WTC11 (cell line): ENCODE data around the gene GPR156. TPM values are rescaled to one million over a fixed set of nuclear protein-coding genes. Genes with fewer than 3 reads are reported as not detected.

Source experiments
- ATAC-seq: fragments of 200-7000 bp; cut with Tn5 transposase; 2 replicates; pipeline ENCODE4 v1.10.0; 2021; ENCODE audit warnings: mild to moderate bottlenecking, moderate library complexity
- CTCF ChIA-PET: fragments of 300-600 bp; sonication (Branson Sonifier 250); formaldehyde crosslinking; loops from one replicate; lab custom pipeline; 2021; ENCODE audit warnings: antibody characterized with exemption; lab: Charles Lee
- POLR2A ChIA-PET: fragments of 350-600 bp; sonication (Branson Sonifier 250); formaldehyde crosslinking; loops from one replicate; lab custom pipeline; 2021; ENCODE audit warnings: antibody characterized with exemption; lab: Charles Lee
- DNase-seq: peaks from one replicate; pipeline ENCODE4 v3.0.0; 2021; ENCODE audit warnings: low spot score
- H3K27ac Mint-ChIP-seq: 2 replicates; pipeline ENCODE4 v1.8.0; 2021; ENCODE audit warnings: mixed read lengths
- H3K27me3 Mint-ChIP-seq: 2 replicates; pipeline ENCODE4 v1.8.0; 2021; ENCODE audit warnings: low read depth, mild to moderate bottlenecking, moderate library complexity, mixed read lengths
- H3K36me3 Mint-ChIP-seq: 2 replicates; pipeline ENCODE4 v1.8.0; 2021; ENCODE audit warnings: mixed read lengths
- H3K4me1 Mint-ChIP-seq: 2 replicates; pipeline ENCODE4 v1.8.0; 2022; ENCODE audit warnings: mixed read lengths
- H3K4me3 Mint-ChIP-seq: 2 replicates; pipeline ENCODE4 v1.8.0; 2021; ENCODE audit warnings: mild to moderate bottlenecking, moderate library complexity, mixed read lengths
- H3K9me3 Mint-ChIP-seq: 2 replicates; pipeline ENCODE4 v1.8.0; 2021; ENCODE audit warnings: mixed read lengths
- CBFB ChIP-seq: sonication (generic); formaldehyde crosslinking; IDR thresholded peaks from 2 replicates; pipeline ENCODE4 v1.8.1; 2022; ENCODE audit warnings: mild to moderate bottlenecking, low read depth, missing genetic modification reagents
- ELF4 ChIP-seq: sonication (generic); formaldehyde crosslinking; IDR thresholded peaks from 2 replicates; pipeline ENCODE4 v1.8.1; 2022; ENCODE audit warnings: low read depth, mild to moderate bottlenecking, moderate library complexity, missing genetic modification reagents
- ETV6 ChIP-seq: sonication (generic); formaldehyde crosslinking; IDR thresholded peaks from 2 replicates; pipeline ENCODE4 v1.8.1; 2022; ENCODE audit warnings: mild to moderate bottlenecking, missing genetic modification reagents
- FOXJ3 ChIP-seq: sonication (generic); formaldehyde crosslinking; IDR thresholded peaks from 2 replicates; pipeline ENCODE4 v1.9.0; 2021; ENCODE audit warnings: missing genetic modification reagents, mild to moderate bottlenecking, borderline replicate concordance
- HMGA2 ChIP-seq: fragments of 250-450 bp; sonication (Bioruptor Pico); IDR thresholded peaks from 2 replicates; pipeline ENCODE4 v1.4.0; 2021; ENCODE audit warnings: mild to moderate bottlenecking, moderate library complexity
- NFE2L1 ChIP-seq: sonication (generic); formaldehyde crosslinking; IDR thresholded peaks from 2 replicates; pipeline ENCODE4 v1.8.1; 2023; ENCODE audit warnings: missing genetic modification reagents
- NR2C2 ChIP-seq: sonication (generic); formaldehyde crosslinking; IDR thresholded peaks from 2 replicates; pipeline ENCODE4 v1.8.0; 2022; ENCODE audit warnings: mild to moderate bottlenecking, missing genetic modification reagents
- RELA ChIP-seq: sonication (generic); formaldehyde crosslinking; IDR thresholded peaks from 2 replicates; pipeline ENCODE4 v1.8.1; 2022; ENCODE audit warnings: missing genetic modification reagents, mild to moderate bottlenecking, borderline replicate concordance
- RORB ChIP-seq: fragments of 250-450 bp; sonication (Bioruptor Pico); IDR thresholded peaks from 2 replicates; pipeline ENCODE4 v1.9.0; 2021; ENCODE audit warnings: mild to moderate bottlenecking
- TCF7 ChIP-seq: sonication (generic); formaldehyde crosslinking; IDR thresholded peaks from 2 replicates; pipeline ENCODE4 v1.8.0; 2022; ENCODE audit warnings: mild to moderate bottlenecking, low read depth, missing genetic modification reagents, moderate library complexity
- TEAD1 ChIP-seq: sonication (generic); formaldehyde crosslinking; IDR thresholded peaks from 2 replicates; pipeline ENCODE4 v1.8.0; 2022; ENCODE audit warnings: mild to moderate bottlenecking, missing genetic modification reagents
- ZBTB21 ChIP-seq: sonication (generic); formaldehyde crosslinking; IDR thresholded peaks from 2 replicates; pipeline ENCODE4 v1.8.1; 2023; ENCODE audit warnings: mild to moderate bottlenecking, missing genetic modification reagents, borderline replicate concordance
- ZNF121 ChIP-seq: sonication (generic); formaldehyde crosslinking; IDR thresholded peaks from 2 replicates; pipeline ENCODE4 v1.8.0; 2023; ENCODE audit warnings: missing genetic modification reagents
- total RNA-seq: library from RNA; stranded (reverse); gene quantifications from 3 replicates; pipeline ENCODE4 v1.2.3, GENCODE V29; 2021
- TF ChIP-seq, protein P1 (sequence below): sonication (generic); formaldehyde crosslinking; IDR thresholded peaks from 2 replicates; pipeline ENCODE4 v1.8.1; 2022; ENCODE audit warnings: low read depth, mild to moderate bottlenecking, moderate library complexity, missing genetic modification reagents, borderline replicate concordance
- TF ChIP-seq, protein P2 (sequence below): sonication (generic); formaldehyde crosslinking; IDR thresholded peaks from 2 replicates; pipeline ENCODE4 v1.8.1; 2023; ENCODE audit warnings: mild to moderate bottlenecking, missing genetic modification reagents
- TF ChIP-seq, protein P3 (sequence below): sonication (generic); formaldehyde crosslinking; IDR thresholded peaks from 2 replicates; pipeline ENCODE4 v1.8.1; 2023; ENCODE audit warnings: mild to moderate bottlenecking, missing genetic modification reagents
- TF ChIP-seq, protein P4 (sequence below): sonication (generic); formaldehyde crosslinking; conservative IDR thresholded peaks from 2 replicates; pipeline ENCODE4 v1.8.1; 2022; ENCODE audit warnings: mild to moderate bottlenecking, missing genetic modification reagents
- TF ChIP-seq, protein P5 (sequence below): sonication (generic); formaldehyde crosslinking; conservative IDR thresholded peaks from 2 replicates; pipeline ENCODE4 v1.8.1; 2023; ENCODE audit warnings: mild to moderate bottlenecking, low read depth, missing genetic modification reagents, moderate library complexity
- TF ChIP-seq, protein P6 (sequence below): sonication (generic); formaldehyde crosslinking; IDR thresholded peaks from 2 replicates; pipeline ENCODE4 v1.8.1; 2023; ENCODE audit warnings: mild to moderate bottlenecking, missing genetic modification reagents, moderate library complexity
- TF ChIP-seq, protein P7 (sequence below): sonication (generic); formaldehyde crosslinking; IDR thresholded peaks from 2 replicates; pipeline ENCODE4 v1.8.1; 2022; ENCODE audit warnings: mild to moderate bottlenecking, missing genetic modification reagents, moderate library complexity, borderline replicate concordance
- TF ChIP-seq, protein P8 (sequence below): fragments of 250-450 bp; sonication (Bioruptor Pico); IDR thresholded peaks from 2 replicates; pipeline ENCODE4 v1.8.0; 2021; ENCODE audit warnings: mild to moderate bottlenecking

The GPR156 gene
- total RNA-seq, 1 experiment from 2014 or later, result 0.72 TPM

DNA sequence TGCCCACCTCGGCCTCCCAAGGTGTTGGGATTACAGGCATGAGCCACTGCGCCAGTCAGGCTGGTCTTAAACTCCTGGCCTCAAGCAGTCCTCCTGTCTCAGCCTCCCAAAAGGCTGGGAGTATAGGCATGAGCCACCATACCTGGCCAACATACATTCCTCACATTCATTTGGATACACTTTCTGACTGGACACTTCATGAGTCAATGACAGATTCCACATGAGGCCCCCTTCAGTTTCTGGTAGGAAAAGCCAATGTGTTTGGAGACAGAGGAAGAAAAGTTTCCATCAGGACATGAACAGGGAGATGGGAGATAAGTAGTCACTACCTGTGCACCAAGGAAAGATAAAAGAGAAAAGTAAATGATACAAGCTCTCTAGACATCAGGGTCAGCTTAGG is 141.3 kb downstream of the GPR156 start:
- H3K27me3 Mint-ChIP-seq, result no peaks in the 10 kb centered on the region
- H3K9me3 Mint-ChIP-seq, result peaks cover 14% of the 10 kb centered on the region
- peaks cover 23% of the 10 kb centered on the region for H3K4me1 Mint-ChIP-seq
- ATAC-seq (no peak), DNase-seq (no peak)
- TF ChIP-seq, protein P1, sequence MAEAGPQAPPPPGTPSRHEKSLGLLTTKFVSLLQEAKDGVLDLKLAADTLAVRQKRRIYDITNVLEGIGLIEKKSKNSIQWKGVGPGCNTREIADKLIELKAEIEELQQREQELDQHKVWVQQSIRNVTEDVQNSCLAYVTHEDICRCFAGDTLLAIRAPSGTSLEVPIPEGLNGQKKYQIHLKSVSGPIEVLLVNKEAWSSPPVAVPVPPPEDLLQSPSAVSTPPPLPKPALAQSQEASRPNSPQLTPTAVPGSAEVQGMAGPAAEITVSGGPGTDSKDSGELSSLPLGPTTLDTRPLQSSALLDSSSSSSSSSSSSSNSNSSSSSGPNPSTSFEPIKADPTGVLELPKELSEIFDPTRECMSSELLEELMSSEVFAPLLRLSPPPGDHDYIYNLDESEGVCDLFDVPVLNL (CRISPR knock-in tag), result no peak
- TF ChIP-seq ZNF121 (CRISPR knock-in tag) (no peak), TCF7 (CRISPR knock-in tag) (no peak), CBFB (CRISPR knock-in tag) (no peak), ZBTB21 (CRISPR knock-in tag) (no peak), ETV6 (no peak), TEAD1 (CRISPR knock-in tag) (no peak), HMGA2 (CRISPR knock-in tag) (no peak), RELA (CRISPR knock-in tag) (no peak), FOXJ3 (CRISPR knock-in tag) (no peak), NR2C2 (CRISPR knock-in tag) (no peak), RORB (CRISPR knock-in tag) (no peak)
- TF ChIP-seq, protein P2, sequence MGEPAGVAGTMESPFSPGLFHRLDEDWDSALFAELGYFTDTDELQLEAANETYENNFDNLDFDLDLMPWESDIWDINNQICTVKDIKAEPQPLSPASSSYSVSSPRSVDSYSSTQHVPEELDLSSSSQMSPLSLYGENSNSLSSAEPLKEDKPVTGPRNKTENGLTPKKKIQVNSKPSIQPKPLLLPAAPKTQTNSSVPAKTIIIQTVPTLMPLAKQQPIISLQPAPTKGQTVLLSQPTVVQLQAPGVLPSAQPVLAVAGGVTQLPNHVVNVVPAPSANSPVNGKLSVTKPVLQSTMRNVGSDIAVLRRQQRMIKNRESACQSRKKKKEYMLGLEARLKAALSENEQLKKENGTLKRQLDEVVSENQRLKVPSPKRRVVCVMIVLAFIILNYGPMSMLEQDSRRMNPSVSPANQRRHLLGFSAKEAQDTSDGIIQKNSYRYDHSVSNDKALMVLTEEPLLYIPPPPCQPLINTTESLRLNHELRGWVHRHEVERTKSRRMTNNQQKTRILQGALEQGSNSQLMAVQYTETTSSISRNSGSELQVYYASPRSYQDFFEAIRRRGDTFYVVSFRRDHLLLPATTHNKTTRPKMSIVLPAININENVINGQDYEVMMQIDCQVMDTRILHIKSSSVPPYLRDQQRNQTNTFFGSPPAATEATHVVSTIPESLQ, result no peak
- TF ChIP-seq, protein P3, sequence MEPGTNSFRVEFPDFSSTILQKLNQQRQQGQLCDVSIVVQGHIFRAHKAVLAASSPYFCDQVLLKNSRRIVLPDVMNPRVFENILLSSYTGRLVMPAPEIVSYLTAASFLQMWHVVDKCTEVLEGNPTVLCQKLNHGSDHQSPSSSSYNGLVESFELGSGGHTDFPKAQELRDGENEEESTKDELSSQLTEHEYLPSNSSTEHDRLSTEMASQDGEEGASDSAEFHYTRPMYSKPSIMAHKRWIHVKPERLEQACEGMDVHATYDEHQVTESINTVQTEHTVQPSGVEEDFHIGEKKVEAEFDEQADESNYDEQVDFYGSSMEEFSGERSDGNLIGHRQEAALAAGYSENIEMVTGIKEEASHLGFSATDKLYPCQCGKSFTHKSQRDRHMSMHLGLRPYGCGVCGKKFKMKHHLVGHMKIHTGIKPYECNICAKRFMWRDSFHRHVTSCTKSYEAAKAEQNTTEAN (CRISPR knock-in tag), result no peak
- TF ChIP-seq, protein P4, sequence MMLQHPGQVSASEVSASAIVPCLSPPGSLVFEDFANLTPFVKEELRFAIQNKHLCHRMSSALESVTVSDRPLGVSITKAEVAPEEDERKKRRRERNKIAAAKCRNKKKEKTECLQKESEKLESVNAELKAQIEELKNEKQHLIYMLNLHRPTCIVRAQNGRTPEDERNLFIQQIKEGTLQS (CRISPR knock-in tag), result no peak
- TF ChIP-seq, protein P5, sequence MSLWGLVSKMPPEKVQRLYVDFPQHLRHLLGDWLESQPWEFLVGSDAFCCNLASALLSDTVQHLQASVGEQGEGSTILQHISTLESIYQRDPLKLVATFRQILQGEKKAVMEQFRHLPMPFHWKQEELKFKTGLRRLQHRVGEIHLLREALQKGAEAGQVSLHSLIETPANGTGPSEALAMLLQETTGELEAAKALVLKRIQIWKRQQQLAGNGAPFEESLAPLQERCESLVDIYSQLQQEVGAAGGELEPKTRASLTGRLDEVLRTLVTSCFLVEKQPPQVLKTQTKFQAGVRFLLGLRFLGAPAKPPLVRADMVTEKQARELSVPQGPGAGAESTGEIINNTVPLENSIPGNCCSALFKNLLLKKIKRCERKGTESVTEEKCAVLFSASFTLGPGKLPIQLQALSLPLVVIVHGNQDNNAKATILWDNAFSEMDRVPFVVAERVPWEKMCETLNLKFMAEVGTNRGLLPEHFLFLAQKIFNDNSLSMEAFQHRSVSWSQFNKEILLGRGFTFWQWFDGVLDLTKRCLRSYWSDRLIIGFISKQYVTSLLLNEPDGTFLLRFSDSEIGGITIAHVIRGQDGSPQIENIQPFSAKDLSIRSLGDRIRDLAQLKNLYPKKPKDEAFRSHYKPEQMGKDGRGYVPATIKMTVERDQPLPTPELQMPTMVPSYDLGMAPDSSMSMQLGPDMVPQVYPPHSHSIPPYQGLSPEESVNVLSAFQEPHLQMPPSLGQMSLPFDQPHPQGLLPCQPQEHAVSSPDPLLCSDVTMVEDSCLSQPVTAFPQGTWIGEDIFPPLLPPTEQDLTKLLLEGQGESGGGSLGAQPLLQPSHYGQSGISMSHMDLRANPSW (CRISPR knock-in tag), result no peak
- TF ChIP-seq, protein P6, sequence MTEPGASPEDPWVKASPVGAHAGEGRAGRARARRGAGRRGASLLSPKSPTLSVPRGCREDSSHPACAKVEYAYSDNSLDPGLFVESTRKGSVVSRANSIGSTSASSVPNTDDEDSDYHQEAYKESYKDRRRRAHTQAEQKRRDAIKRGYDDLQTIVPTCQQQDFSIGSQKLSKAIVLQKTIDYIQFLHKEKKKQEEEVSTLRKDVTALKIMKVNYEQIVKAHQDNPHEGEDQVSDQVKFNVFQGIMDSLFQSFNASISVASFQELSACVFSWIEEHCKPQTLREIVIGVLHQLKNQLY (CRISPR knock-in tag), result no peak
- POLR2A ChIA-PET, result no interaction called here
- H3K36me3 Mint-ChIP-seq, result no peaks in the 10 kb centered on the region
- no peak overlapping the region for H3K27ac Mint-ChIP-seq
- no peak overlapping the region for H3K4me3 Mint-ChIP-seq
- CTCF ChIA-PET, result interaction anchor here (2.0 kb wide), 1 partner anchor 103 kb away, joined by 4 read pairs; no protein-coding TSS in a partner anchor

DNA sequence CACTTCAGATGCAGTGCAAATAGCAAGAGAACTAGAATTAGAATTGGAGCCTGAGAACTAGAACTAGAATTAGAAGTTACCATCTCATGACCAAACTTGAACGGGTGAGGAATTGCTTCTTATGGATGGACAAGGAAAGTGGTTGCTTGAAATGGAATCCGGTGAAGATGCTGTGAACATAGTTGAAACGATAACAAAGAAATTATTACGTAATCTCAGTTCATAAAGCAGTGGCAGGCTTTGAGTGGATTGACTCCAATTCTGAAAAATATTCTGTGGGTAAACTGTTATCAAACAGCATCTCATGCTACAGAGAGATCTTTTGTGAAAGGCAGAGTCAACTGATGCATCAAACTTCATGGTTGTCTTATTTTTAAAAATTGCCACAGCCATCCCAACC is 142.8 kb downstream of the GPR156 start:
- POLR2A ChIA-PET, result no interaction called here
- no peak for TF ChIP-seq NFE2L1 (CRISPR knock-in tag)
- TF ChIP-seq, protein P7, sequence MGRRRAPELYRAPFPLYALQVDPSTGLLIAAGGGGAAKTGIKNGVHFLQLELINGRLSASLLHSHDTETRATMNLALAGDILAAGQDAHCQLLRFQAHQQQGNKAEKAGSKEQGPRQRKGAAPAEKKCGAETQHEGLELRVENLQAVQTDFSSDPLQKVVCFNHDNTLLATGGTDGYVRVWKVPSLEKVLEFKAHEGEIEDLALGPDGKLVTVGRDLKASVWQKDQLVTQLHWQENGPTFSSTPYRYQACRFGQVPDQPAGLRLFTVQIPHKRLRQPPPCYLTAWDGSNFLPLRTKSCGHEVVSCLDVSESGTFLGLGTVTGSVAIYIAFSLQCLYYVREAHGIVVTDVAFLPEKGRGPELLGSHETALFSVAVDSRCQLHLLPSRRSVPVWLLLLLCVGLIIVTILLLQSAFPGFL (CRISPR knock-in tag), result no peak
- TF ChIP-seq, protein P4 (CRISPR knock-in tag), result no peak
- TF ChIP-seq, protein P8, sequence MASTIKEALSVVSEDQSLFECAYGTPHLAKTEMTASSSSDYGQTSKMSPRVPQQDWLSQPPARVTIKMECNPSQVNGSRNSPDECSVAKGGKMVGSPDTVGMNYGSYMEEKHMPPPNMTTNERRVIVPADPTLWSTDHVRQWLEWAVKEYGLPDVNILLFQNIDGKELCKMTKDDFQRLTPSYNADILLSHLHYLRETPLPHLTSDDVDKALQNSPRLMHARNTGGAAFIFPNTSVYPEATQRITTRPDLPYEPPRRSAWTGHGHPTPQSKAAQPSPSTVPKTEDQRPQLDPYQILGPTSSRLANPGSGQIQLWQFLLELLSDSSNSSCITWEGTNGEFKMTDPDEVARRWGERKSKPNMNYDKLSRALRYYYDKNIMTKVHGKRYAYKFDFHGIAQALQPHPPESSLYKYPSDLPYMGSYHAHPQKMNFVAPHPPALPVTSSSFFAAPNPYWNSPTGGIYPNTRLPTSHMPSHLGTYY (CRISPR knock-in tag), result no peak
- no peak for TF ChIP-seq ELF4 (CRISPR knock-in tag)

More for the DNA sequence above, 142.8 kb downstream of the GPR156 start:
- CTCF ChIA-PET, result no interaction called here
- H3K4me3 Mint-ChIP-seq, result no peak overlapping the region
- H3K36me3 Mint-ChIP-seq, result no peaks in the 10 kb centered on the region
- no peak for ATAC-seq
- H3K4me1 Mint-ChIP-seq, result peaks cover 12% of the 10 kb centered on the region
- DNase-seq, result no peak
- no peaks in the 10 kb centered on the region for H3K27me3 Mint-ChIP-seq
- H3K27ac Mint-ChIP-seq, result no peak overlapping the region
- H3K9me3 Mint-ChIP-seq, result peaks cover 14% of the 10 kb centered on the region
